Psoas muscle (tissue), 8 donors: ENCODE results near the gene LDHD. TPM values are rescaled to one million over a fixed set of nuclear protein-coding genes. Genes with fewer than 3 reads are reported as not detected.

Experiments
- ATAC-seq, 4 donors: fragments of 200-7000 bp; cut with Tn5 transposase; one replicate each; pipeline ENCODE4 v1.9.1; 2020; ENCODE audit warnings: moderate library complexity in 3 of 4, mild to moderate bottlenecking in 2 of 4
- DNase-seq, 2 donors: peaks; one replicate each; pipeline ENCODE4 v3.0.0-alpha.2; 2020
- H3K27ac ChIP-seq: fragments of 200-600 bp; one replicate; pipeline ENCODE4 v1.8.0; 2022
- H3K27me3 ChIP-seq, 3 donors: fragments of 200-600 bp in 1 of 3; one replicate each; pipeline versions ENCODE4 v1.6.1 to v1.8.0; 2013 to 2022; ENCODE audit warnings: low read length in 2 of 3, mild to moderate bottlenecking in 2 of 3, moderate library complexity in 1 of 3; ENCODE audit not compliant: insufficient read depth in 3 of 3
- H3K36me3 ChIP-seq, 2 donors: fragments of 200-600 bp in 1 of 2; one replicate each; pipeline versions ENCODE4 v1.6.1 to v1.8.0; 2013 to 2022; ENCODE audit warnings: low read depth in 1 of 2, mild to moderate bottlenecking in 1 of 2, moderate library complexity in 1 of 2; ENCODE audit not compliant: insufficient read depth in 1 of 2
- H3K4me1 ChIP-seq: fragments of 200-600 bp; one replicate; pipeline ENCODE4 v1.8.0; 2022
- H3K4me3 ChIP-seq: fragments of 200-600 bp; one replicate; pipeline ENCODE4 v1.8.0; 2022; ENCODE audit warnings: mild to moderate bottlenecking
- H3K9me3 ChIP-seq: fragments of 200-600 bp; one replicate; pipeline ENCODE4 v1.8.0; 2022
- CTCF ChIP-seq: fragments of 200-600 bp; IDR thresholded peaks from one replicate; pipeline ENCODE4 v1.8.0; 2022; ENCODE audit warnings: antibody characterized with exemption
- WGBS, 3 donors: extraction: QIAGEN DNeasy Blood & Tissue Kit; methylation state at CpG; one replicate each; pipeline versions ENCODE4 v1.1.6 to v1.1.7; 2013; 5-methylcytosine and 5-hydroxymethylcytosine counted together
- intact Hi-C, 2 donors: fragments of 100-400 bp; cut with DNase I; formaldehyde crosslinking; loops; one replicate each; pipeline versions ENCODE4 v1.11.0 to v1.14.2; 2022
- polyA plus RNA-seq, 3 donors: library from polyadenylated mRNA; stranded (reverse); fragments of 200-250 nt; gene quantifications; one replicate each; pipeline ENCODE4 v1.2.3, GENCODE V29; 2013
- total RNA-seq, 4 donors: library from RNA; stranded (reverse); fragmentation: NEBNext Ultra II Directional in 2 of 4; extraction: Animal tissue kit (Norgen Biotek cat#: 25700) in 2 of 4; gene quantifications; one replicate each; pipeline versions ENCODE4 v1.2.1 to v1.2.4, GENCODE V29; 2021 to 2023
- donor health status: healthy with polysubstance abuse.
- donor health status: DM: no; HTN: no; CAD: no; lungs with moderate emphysema.
- donor health status: Bipolar disorder and iron deficiency.
- donor health status: healthy.
- donor health status: DM: yes; HTN: yes; CAD: no.
- donor health status: DM: no; HTN: no; CAD: no.
- donor health status: DM: no; HTN: no; CAD: no.
- donor health status: DM: yes; HTN: yes; CAD: no.

Gene LDHD
- total and polyA plus RNA-seq, 7 donors, result 20.5 to 66.6 (median 35.7) TPM

- Histone ChIP-seq H3K4me1 (peaks cover 11% of the 10 kb centered on the region), H3K27me3 (no peaks in the 10 kb centered on the region), H3K9me3 (peaks cover 18% of the 10 kb centered on the region), H3K4me3 (peak within 1 kb of the TSS; percentile 100), H3K27ac (peak within 1 kb of the TSS; percentile 99), H3K36me3 (peaks cover 3 to 12% of the 10 kb centered on the region in 2 donors)
- peak; percentile 98 to 99 (median 98) for ATAC-seq
- intact Hi-C loops, result no loop called here
- WGBS, 3 donors, result 0 to 1% (median 0%) methylated on average over 57 to 93 of the region's 93 CpGs
- TF ChIP-seq CTCF, result no peak
- DNase-seq, result peak; percentile 95 to 98
These were observed 32.0 kb upstream of the LDHD start, which contains the start of gene ZFP1 for GRCh38 chr16:75148311-75149195. ZFP1 (plus strand) TSS chr16:75148524; CDS start chr16:75152952, 4,428 bp downstream.

- Histone ChIP-seq H3K27ac (peak overlapping the region; percentile 99), H3K27me3 (no peaks in the 10 kb centered on the region), H3K4me3 (peak overlapping the region; percentile 100), H3K9me3 (peaks cover 18% of the 10 kb centered on the region), H3K36me3 (peaks cover 0 to 7% of the 10 kb centered on the region in 2 donors), H3K4me1 (peaks cover 11% of the 10 kb centered on the region)
- TF ChIP-seq CTCF, result no peak
- WGBS, 3 donors, result 54 to 57% (median 55%) methylated on average over 3 of the region's 3 CpGs
- intact Hi-C loops, result no loop called here
- DNase-seq (no peak), ATAC-seq (no peak)
These were observed 31.4 kb upstream of the LDHD start for GRCh38 chr16:75147968-75148310.

- ATAC-seq, result no peak
These were observed 27.4 kb upstream of the LDHD start for GRCh38 chr16:75143941-75144340.

GRCh38 chr16:75139498-75139897 is 22.9 kb upstream of the LDHD start:
- DNase-seq (no peak), ATAC-seq (no peak)
- intact Hi-C loops, result no loop called here
- Histone ChIP-seq H3K4me3 (no peak overlapping the region), H3K36me3 (no peaks in the 10 kb centered on the region), H3K4me1 (no peaks in the 10 kb centered on the region), H3K9me3 (no peaks in the 10 kb centered on the region), H3K27ac (no peak overlapping the region), H3K27me3 (no peaks in the 10 kb centered on the region)
- 91 to 97% (median 95%) methylated on average over 5 of the region's 5 CpGs for WGBS, 3 donors
- TF ChIP-seq CTCF, result no peak

More at GRCh38 chr16:75143941-75144340, 27.4 kb upstream of the LDHD start:
- Histone ChIP-seq H3K27ac (no peak overlapping the region), H3K4me1 (peaks cover 3% of the 10 kb centered on the region), H3K4me3 (no peak overlapping the region), H3K36me3 (no peaks in the 10 kb centered on the region), H3K9me3 (no peaks in the 10 kb centered on the region), H3K27me3 (no peaks in the 10 kb centered on the region)
- no peak for TF ChIP-seq CTCF
- intact Hi-C loops, result no loop called here
- 78 to 82% (median 80%) methylated on average over 6 of the region's 6 CpGs for WGBS, 3 donors
- no peak for DNase-seq
